Activated naive CD4-positive, alpha-beta T cell treated with anti-CD3 and anti-CD28 coated beads, Interleukin-2, amount 50 U/mL, for 24 hours (primary cell): ENCODE data around the gene ATP5ME.
"Not testable (repeated sequence)": the region's sequence is repeated elsewhere in the genome, so short reads cannot be mapped to it uniquely, and the experiment has no call there.

ENCODE experiments used
- H3K27ac Mint-ChIP-seq: one replicate; pipeline ENCODE4 v1.8.0; 2021; ENCODE audit warnings: mild to moderate bottlenecking, mixed read lengths
- H3K27me3 Mint-ChIP-seq: one replicate; pipeline ENCODE4 v1.8.0; 2021; ENCODE audit warnings: mixed read lengths
- H3K36me3 Mint-ChIP-seq: one replicate; pipeline ENCODE4 v1.8.0; 2021; ENCODE audit warnings: mixed read lengths
- H3K4me1 Mint-ChIP-seq: one replicate; pipeline ENCODE4 v1.8.0; 2021; ENCODE audit warnings: mixed read lengths
- H3K4me3 Mint-ChIP-seq: one replicate; pipeline ENCODE4 v1.8.0; 2021; ENCODE audit warnings: mild to moderate bottlenecking, mixed read lengths
- H3K9me3 Mint-ChIP-seq: one replicate; pipeline ENCODE4 v1.8.0; 2021; ENCODE audit warnings: mixed read lengths

Gene ATP5ME

GRCh38 chr4:707929-708630 is 34.0 kb upstream of the ATP5ME start:
- peak overlapping the region; percentile 41 for H3K27ac Mint-ChIP-seq
- peaks cover 29% of the 10 kb centered on the region for H3K4me1 Mint-ChIP-seq
- no peaks in the 10 kb centered on the region for H3K27me3 Mint-ChIP-seq
- H3K36me3 Mint-ChIP-seq, result no peaks in the 10 kb centered on the region
- H3K4me3 Mint-ChIP-seq, result peak overlapping the region; percentile 3
- H3K9me3 Mint-ChIP-seq, result no peaks in the 10 kb centered on the region

- Mint-ChIP-seq H3K36me3 (no peaks in the 10 kb centered on the region), H3K27me3 (no peaks in the 10 kb centered on the region), H3K4me1 (peaks cover 29% of the 10 kb centered on the region), H3K9me3 (no peaks in the 10 kb centered on the region), H3K4me3 (no peak overlapping the region), H3K27ac (no peak overlapping the region)
These were observed 32.9 kb upstream of the ATP5ME start for GRCh38 chr4:706834-707598.

GRCh38 chr4:706083-706633 is 32.1 kb upstream of the ATP5ME start:
- H3K27me3 Mint-ChIP-seq, H3K27ac Mint-ChIP-seq, H3K9me3 Mint-ChIP-seq, H3K36me3 Mint-ChIP-seq, H3K4me3 Mint-ChIP-seq: not testable (repeated sequence)
- H3K4me1 Mint-ChIP-seq, result peaks cover 28% of the 10 kb centered on the region

GRCh38 chr4:705278-706082 is 31.4 kb upstream of the ATP5ME start, which contains the start of gene PCGF3:
Gene PCGF3 (plus strand): TSS chr4:705832. CDS start chr4:733681, 27,849 bp downstream.
- H3K4me1 Mint-ChIP-seq, result peaks cover 22% of the 10 kb centered on the region
- peak within 1 kb of the TSS; percentile 7 for H3K27ac Mint-ChIP-seq
- no peaks in the 10 kb centered on the region for H3K36me3 Mint-ChIP-seq
- peak within 1 kb of the TSS; percentile 69 for H3K4me3 Mint-ChIP-seq
- H3K9me3 Mint-ChIP-seq, result no peaks in the 10 kb centered on the region
- H3K27me3 Mint-ChIP-seq, result no peaks in the 10 kb centered on the region

- no peaks in the 10 kb centered on the region for H3K36me3 Mint-ChIP-seq
- no peaks in the 10 kb centered on the region for H3K27me3 Mint-ChIP-seq
- H3K9me3 Mint-ChIP-seq, result no peaks in the 10 kb centered on the region
- peak overlapping the region; percentile 69 for H3K4me3 Mint-ChIP-seq
- peaks cover 16% of the 10 kb centered on the region for H3K4me1 Mint-ChIP-seq
- no peak overlapping the region for H3K27ac Mint-ChIP-seq
These were observed 30.8 kb upstream of the ATP5ME start for GRCh38 chr4:704971-705277.

- Mint-ChIP-seq H3K36me3 (no peaks in the 10 kb centered on the region), H3K4me1 (peaks cover 14% of the 10 kb centered on the region), H3K9me3 (no peaks in the 10 kb centered on the region), H3K4me3 (peak overlapping the region; percentile 15), H3K27me3 (no peaks in the 10 kb centered on the region), H3K27ac (no peak overlapping the region)
These were observed 30.3 kb upstream of the ATP5ME start for GRCh38 chr4:704198-704891.

GRCh38 chr4:703336-704197 is 29.5 kb upstream of the ATP5ME start:
- Mint-ChIP-seq H3K9me3 (no peaks in the 10 kb centered on the region), H3K4me1 (peaks cover 7% of the 10 kb centered on the region), H3K27ac (no peak overlapping the region), H3K4me3 (no peak overlapping the region), H3K36me3 (no peaks in the 10 kb centered on the region), H3K27me3 (no peaks in the 10 kb centered on the region)

GRCh38 chr4:702618-703048 is 28.6 kb upstream of the ATP5ME start:
- H3K4me3 Mint-ChIP-seq, result peak overlapping the region; percentile 36
- no peaks in the 10 kb centered on the region for H3K27me3 Mint-ChIP-seq
- peaks cover 4% of the 10 kb centered on the region for H3K4me1 Mint-ChIP-seq
- no peaks in the 10 kb centered on the region for H3K36me3 Mint-ChIP-seq
- H3K9me3 Mint-ChIP-seq, result no peaks in the 10 kb centered on the region
- no peak overlapping the region for H3K27ac Mint-ChIP-seq

- no peak overlapping the region for H3K27ac Mint-ChIP-seq
- H3K27me3 Mint-ChIP-seq, result no peaks in the 10 kb centered on the region
- H3K4me1 Mint-ChIP-seq, result peaks cover 4% of the 10 kb centered on the region
- H3K36me3 Mint-ChIP-seq, result no peaks in the 10 kb centered on the region
- no peak overlapping the region for H3K4me3 Mint-ChIP-seq
- H3K9me3 Mint-ChIP-seq, result no peaks in the 10 kb centered on the region
These were observed 26.6 kb upstream of the ATP5ME start for GRCh38 chr4:700587-701264.

GRCh38 chr4:699816-700580 is 25.9 kb upstream of the ATP5ME start:
- H3K36me3 Mint-ChIP-seq, result no peaks in the 10 kb centered on the region
- H3K27me3 Mint-ChIP-seq, result no peaks in the 10 kb centered on the region
- H3K4me1 Mint-ChIP-seq, result peaks cover 4% of the 10 kb centered on the region
- no peaks in the 10 kb centered on the region for H3K9me3 Mint-ChIP-seq
- no peak overlapping the region for H3K4me3 Mint-ChIP-seq
- H3K27ac Mint-ChIP-seq, result no peak overlapping the region

- H3K36me3 Mint-ChIP-seq, H3K9me3 Mint-ChIP-seq, H3K27me3 Mint-ChIP-seq, H3K4me1 Mint-ChIP-seq, H3K27ac Mint-ChIP-seq, H3K4me3 Mint-ChIP-seq: not testable (repeated sequence)
These were observed 20.4 kb upstream of the ATP5ME start for GRCh38 chr4:694341-694940.

GRCh38 chr4:692771-693554 is 18.9 kb upstream of the ATP5ME start:
- Mint-ChIP-seq H3K4me1 (peaks cover 1% of the 10 kb centered on the region), H3K36me3 (no peaks in the 10 kb centered on the region), H3K27ac (no peak overlapping the region), H3K4me3 (no peak overlapping the region), H3K9me3 (no peaks in the 10 kb centered on the region), H3K27me3 (peaks cover 2% of the 10 kb centered on the region)
